Fibroblast of gingiva (primary cell): ENCODE data around the gene CENPC.

Experiments
- DNase-seq: peaks from one replicate; pipeline ENCODE4 v3.0.0-alpha.2; 2011; ENCODE audit warnings: low read depth

CENPC gene, protein sequence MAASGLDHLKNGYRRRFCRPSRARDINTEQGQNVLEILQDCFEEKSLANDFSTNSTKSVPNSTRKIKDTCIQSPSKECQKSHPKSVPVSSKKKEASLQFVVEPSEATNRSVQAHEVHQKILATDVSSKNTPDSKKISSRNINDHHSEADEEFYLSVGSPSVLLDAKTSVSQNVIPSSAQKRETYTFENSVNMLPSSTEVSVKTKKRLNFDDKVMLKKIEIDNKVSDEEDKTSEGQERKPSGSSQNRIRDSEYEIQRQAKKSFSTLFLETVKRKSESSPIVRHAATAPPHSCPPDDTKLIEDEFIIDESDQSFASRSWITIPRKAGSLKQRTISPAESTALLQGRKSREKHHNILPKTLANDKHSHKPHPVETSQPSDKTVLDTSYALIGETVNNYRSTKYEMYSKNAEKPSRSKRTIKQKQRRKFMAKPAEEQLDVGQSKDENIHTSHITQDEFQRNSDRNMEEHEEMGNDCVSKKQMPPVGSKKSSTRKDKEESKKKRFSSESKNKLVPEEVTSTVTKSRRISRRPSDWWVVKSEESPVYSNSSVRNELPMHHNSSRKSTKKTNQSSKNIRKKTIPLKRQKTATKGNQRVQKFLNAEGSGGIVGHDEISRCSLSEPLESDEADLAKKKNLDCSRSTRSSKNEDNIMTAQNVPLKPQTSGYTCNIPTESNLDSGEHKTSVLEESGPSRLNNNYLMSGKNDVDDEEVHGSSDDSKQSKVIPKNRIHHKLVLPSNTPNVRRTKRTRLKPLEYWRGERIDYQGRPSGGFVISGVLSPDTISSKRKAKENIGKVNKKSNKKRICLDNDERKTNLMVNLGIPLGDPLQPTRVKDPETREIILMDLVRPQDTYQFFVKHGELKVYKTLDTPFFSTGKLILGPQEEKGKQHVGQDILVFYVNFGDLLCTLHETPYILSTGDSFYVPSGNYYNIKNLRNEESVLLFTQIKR

DNA sequence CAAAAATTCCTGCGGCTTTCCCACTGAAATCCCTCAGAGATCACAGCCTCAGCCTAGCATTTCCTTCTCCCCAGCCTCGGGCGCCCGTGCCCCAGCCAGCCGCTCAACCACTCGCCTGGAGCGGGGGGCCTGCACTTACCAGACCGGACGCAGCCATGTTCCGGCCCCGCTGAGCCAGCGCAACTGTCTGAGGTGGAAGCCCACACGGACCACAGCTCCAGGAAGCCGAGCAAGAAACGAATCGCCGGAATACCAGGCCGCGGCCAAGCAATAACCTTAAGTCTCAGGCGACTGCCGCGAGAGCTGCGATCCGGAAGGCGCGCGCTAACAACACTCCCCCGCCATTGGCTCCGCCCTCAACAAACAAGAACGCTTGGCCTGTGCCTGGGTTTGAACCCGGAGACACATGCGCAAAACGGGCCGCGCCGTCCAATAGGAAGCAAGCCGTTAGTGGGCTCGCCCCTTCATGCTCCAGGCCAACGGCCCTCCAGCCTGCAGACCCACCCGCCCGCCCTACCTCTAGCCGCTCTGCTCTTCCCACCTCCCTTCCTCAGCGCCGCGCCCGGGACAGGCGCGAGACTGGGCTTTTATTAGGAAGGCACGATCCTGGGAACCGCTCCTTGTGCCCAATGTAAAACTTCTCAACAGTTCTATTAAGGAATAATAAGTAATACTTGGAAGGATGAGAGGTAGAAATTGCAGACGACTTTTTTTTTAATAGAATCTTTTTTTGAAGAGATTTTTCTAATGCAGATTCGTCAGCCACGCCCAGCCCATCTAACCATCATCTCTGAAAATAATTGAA, at the start of gene CENPC:
CENPC (minus strand) TSS at position 305 of the 805 bp plus-strand sequence; CDS start at position 157, 148 bp downstream.
- peak; percentile 97 for DNase-seq

DNA sequence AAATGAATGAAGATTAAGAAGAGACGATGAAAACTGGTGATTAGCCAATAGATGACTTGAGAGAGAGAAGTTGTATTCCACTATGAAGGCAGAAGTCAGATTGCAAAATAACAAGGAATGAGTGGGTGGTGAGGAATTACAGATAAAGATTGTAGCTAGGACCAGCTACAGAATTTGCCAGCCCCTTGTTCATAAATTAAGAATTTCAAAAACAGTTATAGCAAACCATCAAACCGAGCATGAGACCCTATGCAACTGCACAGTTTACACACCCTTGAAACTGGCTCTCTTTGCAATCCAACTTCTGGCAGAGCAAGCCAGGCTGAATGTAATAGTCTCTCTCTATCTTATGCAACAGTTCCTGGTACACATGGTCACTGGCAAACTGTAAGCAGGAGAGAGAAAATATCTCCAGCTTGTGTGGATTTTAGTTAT, 48.5 kb upstream of the CENPC start:
- peak; percentile 13 for DNase-seq

DNA sequence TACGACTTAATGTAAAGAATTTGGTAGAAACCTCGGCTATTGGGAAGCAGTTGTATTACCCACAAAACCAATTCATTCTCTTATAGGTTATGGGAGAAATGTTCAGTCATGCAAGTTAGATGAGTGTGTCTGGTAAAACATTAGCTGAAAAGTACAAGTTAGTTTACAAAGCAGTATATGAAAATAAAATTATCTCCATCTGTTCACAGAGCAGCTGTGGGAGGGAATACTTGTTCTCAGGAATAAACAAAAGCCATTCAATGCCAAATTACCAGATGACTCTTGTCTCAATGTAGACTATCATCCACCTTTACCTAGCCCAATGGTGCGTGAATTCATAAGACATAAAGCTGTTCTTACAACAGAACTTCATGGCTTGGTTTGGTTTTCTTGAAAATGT, 41.9 kb upstream of the CENPC start:
- DNase-seq = no peak

DNA sequence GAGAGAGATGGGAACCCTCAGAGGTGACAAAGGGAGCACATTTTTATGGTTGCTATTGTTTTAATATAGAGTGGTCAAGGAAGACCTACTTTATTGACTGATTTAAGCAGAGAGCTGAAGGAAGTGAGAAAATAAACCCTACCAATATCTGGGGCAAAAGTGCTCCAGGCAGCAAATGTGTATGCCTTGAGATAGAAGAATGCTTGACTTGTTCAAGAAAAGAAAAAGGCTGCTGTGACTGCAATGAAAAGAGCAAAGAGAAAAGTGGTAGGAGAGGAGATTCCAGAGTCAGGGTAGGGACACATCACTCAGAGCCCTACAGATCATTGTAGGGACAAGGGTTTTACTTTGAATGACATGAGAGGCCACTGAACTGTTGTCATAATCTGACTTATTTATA, 39.2 kb upstream of the CENPC start:
- DNase-seq = no peak

DNA sequence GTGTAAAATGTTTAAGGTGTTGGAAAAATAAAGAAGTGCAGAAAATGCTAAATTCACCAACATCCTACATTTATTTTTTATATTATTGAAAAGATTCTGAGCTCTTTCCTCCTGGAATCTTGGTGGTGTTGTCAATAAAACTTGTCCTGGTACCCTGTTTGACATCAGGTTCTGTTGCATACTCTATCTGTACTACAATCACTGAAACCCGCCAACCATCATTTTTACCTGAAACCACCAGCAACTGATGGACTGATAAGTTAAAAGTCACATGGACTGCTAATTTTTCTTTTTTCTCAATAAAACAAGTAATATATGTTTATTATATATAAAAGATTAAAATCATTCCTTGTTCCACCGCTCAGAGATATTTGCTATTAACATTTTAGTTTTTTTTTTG, 36.6 kb upstream of the CENPC start:
- DNase-seq = no peak

DNA sequence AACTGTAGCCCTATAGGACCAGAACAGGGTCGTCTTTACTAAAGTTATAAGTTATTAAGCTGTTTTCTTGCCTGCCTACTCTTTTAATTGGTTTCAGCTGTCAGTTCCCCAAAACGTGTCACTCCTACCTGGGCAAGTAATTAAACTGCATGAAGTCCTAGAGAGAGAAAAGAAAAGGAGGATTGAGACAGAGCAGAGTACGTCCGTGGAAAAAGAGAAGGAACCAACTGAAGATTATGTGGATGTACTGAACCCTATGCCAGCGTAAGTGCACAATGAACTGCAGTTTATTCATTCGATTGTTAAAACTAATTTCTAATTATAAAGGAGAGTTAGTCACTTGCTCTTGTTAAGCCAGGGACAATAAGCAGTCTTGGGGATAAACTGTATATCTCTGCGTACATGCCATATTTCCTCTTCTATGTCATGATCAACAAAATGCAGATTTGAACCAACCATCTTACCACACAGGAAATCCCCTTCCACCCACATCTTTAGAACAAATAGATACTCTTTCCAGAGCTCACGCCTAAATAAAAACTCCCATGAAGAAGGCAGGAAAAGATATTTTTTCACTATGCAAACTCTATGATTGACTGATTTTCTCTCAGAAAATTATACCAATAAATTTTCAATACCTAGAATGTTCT, 36.0 kb upstream of the CENPC start:
- DNase-seq = no peak

DNA sequence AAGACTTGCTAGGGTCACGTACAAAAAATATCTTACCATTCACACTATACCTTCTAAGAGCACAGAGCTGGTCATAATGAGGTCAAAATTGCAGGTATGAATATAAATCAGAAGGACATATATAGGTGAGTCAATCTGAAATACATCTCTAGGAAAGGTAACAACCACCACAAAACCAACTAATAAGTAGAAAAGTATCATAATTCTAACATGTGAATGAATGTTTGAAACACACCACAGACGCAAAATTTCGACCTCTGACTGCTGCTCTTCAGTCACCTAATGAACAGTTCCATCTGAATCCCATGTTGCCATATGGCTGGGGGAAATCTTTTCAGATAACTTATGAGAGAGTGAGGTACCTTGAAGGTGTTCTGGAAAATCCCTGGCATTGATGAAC, 35.3 kb upstream of the CENPC start:
- DNase-seq = no peak

DNA sequence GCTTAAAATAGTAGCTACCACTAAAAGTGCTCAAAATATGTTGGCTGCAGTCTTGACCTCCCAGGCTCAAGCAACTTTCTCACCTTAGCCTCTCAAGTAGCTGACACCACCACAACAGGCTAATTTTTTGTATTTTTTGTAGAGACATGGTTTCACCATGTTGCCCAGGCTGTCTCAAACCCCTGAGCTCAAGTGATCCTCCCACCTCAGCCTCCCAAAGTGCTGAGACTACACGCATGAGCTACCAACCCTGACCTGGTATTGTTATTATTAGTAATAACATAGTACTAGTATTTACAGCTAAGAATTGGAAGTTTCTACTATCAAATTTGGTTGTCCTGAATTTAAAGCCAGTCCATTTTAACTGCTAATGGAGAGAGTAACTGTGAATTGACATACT, 31.2 kb upstream of the CENPC start:
- no peak for DNase-seq

DNA sequence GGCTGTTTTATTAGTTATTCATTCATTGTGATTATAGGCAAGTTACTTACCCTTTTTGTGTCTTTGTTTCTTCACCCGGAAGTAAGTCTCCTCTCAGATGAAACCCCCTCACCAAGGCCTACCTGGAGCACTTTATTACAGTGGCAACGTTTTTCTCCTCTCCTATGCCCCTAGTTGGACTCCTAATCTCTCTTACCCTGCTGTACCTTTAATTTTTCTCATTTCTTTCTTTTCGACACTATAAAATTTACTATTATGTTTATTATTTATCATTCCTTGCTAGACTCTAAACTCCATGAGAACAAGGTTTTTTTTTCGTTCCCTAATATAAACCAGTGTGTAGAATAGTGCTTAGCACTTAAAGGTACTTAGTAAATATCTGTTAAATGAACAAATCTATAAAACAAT, 30.8 kb upstream of the CENPC start:
- no peak for DNase-seq

DNA sequence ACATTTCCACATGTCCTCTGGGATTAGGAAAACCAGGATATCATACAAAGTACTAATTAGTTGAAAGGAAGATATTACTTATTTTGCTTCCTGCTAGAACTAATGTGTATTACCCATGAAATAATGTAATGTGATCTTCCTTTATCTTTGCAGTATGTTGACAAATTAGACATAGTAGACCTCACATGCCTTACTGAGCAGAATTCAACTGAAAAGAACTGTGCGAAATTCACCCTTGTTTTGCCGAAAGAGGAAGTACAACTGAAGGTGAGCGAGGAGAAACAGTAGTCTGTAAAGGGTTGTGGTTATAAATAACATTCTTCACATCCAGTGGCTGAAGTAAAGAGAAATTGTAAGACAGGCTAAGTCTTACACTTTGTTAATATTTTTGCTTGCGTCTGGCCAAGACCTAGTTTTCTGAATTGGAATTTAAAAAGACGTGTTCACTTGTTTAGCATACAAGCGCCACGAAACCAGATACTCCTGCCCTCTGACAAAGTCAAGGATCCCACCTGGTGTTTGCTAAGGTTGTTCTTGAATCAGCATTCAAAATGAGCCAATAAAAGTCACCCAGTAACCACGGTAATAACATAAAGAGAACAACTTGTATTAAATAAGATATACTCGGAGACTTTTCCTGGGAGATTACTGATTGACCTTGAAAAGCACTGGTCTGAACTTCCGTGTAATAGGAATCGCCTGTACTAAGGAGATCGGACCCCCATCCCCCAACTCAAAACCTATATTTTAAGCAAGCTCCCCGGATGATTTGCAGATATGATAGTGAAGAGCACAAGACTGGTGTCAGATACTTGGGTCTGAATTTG, 30.1 kb upstream of the CENPC start:
- DNase-seq = no peak

DNA sequence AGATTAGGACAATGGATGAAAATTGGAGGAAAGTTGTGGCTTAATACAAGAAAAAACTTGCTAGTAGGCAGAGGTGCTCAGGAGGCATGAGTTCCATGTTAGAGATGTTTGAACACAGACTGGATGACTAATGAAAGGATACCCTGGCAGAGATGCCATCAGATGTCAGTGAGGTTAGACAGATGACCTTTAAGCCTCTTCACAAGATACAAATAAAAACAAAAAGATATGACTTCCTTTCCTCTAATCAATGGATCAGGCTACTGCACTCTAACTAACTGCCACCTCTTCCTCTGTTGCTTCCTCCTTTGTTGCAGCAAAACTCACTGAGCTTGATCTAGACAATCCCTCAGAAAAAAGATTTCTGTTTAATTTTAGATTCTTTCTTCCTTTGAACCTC, 27.9 kb upstream of the CENPC start:
- no peak for DNase-seq

DNA sequence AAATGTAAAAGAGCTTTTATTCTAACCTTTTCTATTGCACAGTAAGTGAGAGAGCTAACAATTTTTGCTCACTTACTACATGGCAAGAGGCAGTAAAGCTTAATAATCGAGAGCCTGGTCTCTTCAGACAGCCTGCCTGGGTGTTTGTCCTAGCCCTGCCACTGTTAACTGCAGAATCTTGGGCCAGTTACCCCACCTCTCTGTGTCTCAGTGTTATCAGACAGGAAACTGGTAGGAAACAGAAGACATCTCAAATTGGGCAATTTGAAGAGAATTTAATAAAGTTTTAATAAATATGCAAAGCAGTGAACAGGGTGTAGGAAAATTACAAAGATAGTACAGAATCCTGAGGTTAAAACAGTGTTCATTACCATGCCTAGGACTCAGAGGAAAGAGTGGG, 26.7 kb upstream of the CENPC start:
- DNase-seq = no peak

DNA sequence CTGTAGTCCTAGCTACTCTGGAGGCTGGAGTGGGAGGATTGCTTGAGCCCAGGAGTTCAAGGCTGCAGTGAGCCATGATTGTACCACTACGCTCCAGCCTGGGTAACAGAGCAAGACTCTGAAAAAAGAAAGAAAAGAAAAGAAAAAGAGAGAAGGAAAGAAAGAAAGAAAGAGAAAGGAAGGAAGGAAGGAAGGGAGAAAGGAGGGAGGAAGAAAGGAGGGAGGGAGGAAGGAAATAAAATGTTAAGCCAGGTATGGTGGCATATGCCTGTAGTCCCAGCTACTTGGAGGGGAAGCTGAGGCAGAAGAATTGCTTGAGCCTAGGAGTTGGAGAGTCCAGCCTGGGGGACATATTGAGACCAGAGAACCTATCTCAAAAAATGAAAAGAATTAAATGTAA, 25.2 kb upstream of the CENPC start:
- no peak for DNase-seq

DNA sequence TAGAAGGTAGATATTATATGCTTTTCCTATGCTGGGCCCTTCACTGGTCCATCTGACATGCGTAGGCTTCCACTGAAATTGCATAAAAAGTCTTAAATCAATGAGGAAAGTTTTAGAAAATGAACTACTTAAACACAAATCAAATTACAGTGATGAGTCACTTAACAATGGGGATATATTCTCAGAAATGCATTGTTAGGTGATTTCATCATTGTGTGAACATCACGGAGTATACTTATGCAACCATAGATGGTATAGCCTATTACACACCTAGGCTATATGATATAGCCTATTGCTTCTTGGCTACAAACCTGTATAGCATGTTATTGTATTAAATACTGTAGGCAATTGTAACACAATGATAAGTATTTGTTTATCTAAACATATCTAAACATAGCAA, 23.5 kb upstream of the CENPC start:
- no peak for DNase-seq

DNA sequence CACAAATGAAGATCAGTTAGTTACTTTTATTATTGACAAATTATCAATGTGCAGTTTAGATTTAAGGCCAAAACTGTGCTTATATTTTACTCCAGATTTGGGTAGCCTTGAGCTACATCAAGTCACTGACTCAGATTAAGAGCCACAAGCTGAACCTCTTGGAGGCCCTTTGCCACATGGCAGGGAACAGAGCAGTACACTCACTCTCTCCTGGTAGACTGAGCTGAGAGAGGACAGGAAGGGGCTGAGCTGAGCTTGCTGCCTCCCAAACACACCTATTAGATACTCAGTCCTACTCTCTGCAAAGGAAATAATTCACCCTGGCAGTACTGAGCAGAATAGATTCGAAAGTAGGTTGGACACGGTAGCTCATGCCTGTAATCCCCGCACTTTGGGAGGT, 21.0 kb upstream of the CENPC start:
- no peak for DNase-seq

DNA sequence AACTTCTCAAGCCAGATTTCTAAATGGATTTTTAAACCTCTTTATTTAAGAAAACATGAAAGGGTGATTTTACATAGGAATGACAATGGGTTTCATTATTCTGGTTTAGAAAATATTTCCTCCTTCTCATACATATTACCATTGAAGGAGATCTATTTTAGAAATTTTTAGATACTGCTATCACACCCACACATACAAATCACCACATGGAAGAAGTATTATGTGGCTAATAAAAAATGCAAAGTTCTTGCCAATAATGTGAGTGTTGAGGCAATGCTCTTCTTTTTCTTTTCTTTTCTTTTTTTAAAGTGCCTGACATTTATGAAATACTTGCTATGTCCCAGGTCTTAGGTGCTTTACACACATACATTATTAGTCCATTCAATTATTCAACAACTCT, 20.0 kb upstream of the CENPC start:
- DNase-seq = no peak

DNA sequence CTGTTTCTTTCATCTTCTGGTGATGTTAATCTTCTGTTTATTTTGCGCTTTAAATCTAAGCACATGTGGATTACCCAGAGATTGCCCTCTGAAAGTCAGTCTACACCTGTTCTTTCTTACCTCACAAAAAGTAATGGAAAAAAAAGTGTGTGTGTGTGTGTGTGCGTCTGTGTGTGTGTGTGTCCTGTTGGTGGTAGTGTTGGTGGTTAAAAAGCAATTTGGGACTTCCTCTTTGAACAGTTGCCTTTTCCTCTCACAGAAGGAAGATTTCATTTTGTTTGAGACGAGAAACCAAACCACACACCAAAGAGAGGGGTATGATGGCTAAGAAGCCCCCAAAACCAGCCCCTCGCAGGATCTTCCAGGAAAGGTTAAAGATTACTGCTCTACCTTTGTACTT, 13.2 kb upstream of the CENPC start, which contains the start of gene STAP1:
STAP1 (plus strand) TSS at position 235 of the 400 bp plus-strand sequence; CDS start at position 318, 83 bp downstream.
- DNase-seq = no peak

DNA sequence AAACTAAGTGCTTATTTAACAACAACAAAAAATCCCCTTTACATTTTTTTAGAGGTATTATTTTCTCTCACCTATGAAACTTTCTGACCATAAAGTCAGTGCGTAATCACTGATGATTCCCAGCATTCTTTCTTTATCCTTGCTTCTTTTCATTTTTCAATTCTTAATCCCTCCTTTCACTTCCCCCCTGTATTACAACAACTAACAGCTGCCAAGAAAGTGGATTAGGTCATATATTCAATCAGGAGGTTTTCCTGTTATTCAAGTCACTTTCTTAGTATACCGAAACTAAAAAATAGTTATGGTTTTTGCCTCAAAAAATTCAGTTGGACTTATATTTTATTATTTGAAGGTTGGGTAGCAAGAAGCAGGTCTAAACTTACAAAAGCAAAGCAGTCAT, 11.1 kb upstream of the CENPC start:
- DNase-seq = no peak

DNA sequence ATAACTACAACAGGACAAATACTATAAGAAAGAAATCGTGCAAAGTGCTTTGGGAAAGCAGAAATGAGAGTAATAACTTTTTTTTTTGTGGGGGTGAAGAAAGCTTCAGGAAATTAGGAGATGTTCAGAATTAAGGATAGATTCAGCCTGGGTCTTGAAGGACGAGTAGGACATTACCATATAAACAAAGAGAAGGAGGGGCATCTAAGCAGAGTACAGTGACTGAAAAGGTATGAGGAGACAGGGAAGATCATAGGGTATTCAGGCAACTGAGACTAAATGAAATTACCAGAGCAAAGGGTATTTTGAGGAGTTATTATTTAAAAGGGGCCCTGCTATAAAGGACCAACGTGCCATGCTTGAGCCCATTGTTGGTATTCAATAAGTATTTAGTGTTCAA, 10.1 kb upstream of the CENPC start:
- no peak for DNase-seq

DNA sequence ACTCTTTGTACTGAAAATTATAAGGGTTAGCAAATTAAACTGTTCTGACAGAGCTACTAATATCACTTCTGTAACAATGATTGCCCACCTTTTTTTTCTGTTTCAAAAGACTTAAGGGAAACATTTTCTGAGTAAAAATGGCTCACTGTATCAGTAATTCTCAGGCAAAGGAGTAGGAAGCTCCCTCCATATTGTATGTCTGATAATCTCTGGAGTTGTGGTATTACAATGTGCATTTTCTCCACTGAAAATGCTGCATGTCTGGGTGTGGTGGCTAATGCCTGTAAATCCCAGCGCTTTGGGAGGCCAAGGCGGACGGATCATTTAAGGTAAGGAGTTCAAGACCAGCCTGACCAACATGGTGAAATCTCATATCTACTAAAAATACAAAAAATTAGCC, 8.8 kb upstream of the CENPC start:
- no peak for DNase-seq
